Esophagus squamous epithelium (tissue), 5 donors: ENCODE results near the gene USH2A. TPM values are rescaled to one million over a fixed set of nuclear protein-coding genes. Genes with fewer than 3 reads are reported as not detected.

Experiments
- DNase-seq: peaks from one replicate; lab custom pipeline; 2025; lab: John Stamatoyannopoulos, UW
- H3K27ac ChIP-seq, 4 donors: fragments of 200-600 bp; sonication (generic); one replicate each; pipeline ENCODE4 v1.5.1; 2016 to 2019; ENCODE audit warnings: mild to moderate bottlenecking in 1 of 4
- H3K27me3 ChIP-seq, 4 donors: fragments of 200-600 bp; sonication (generic); 1 replicate in 3 of 4; 2 replicates in 1 of 4; pipeline versions ENCODE4 v1.5.1 to v1.6.0; 2017 to 2021; ENCODE audit warnings: antibody characterized with exemption in 1 of 4
- H3K36me3 ChIP-seq, 3 donors: fragments of 200-600 bp; sonication (generic); one replicate each; pipeline ENCODE4 v1.5.1; 2016 to 2019
- H3K4me1 ChIP-seq, 3 donors: fragments of 200-600 bp; sonication (generic); one replicate each; pipeline ENCODE4 v1.5.1; 2017 to 2019
- H3K4me3 ChIP-seq, 4 donors: fragments of 200-600 bp; sonication (generic); 1 replicate in 3 of 4; 2 replicates in 1 of 4; pipeline ENCODE4 v1.5.1; 2016 to 2019; ENCODE audit warnings: mild to moderate bottlenecking in 2 of 4, moderate library complexity in 1 of 4
- H3K9me3 ChIP-seq, 3 donors: fragments of 200-600 bp; sonication (generic); one replicate each; pipeline ENCODE4 v1.5.1; 2016 to 2019
- CTCF ChIP-seq, 6 experiments: fragments of 450-650 bp in 4 of 6; fragments of 200-600 bp in 2 of 6; sonication (generic) in 2 of 6; IDR thresholded peaks; one replicate each; pipeline ENCODE4 v1.5.1; 2016 to 2019; ENCODE audit warnings: antibody characterized with exemption in 6 of 6, mild to moderate bottlenecking in 4 of 6, moderate library complexity in 4 of 6
- POLR2A ChIP-seq, 4 donors: fragments of 450-650 bp; IDR thresholded peaks; one replicate each; pipeline ENCODE4 v1.6.1; 2017; ENCODE audit warnings: antibody characterized with exemption in 4 of 4, mild to moderate bottlenecking in 4 of 4, moderate library complexity in 3 of 4
- WGBS, 2 donors: methylation state at CpG; one replicate each; pipeline ENCODE4 v1.1.5; 2018; 5-methylcytosine and 5-hydroxymethylcytosine counted together
- intact Hi-C: fragments of 100-400 bp; cut with DNase I; formaldehyde crosslinking; loops from one replicate; pipeline ENCODE4 v1.15.0; 2022
- total RNA-seq, 4 donors: library from RNA; depleted of rRNA; stranded (reverse); fragments of >200 nt; gene quantifications; one replicate each; pipeline ENCODE4 v1.1.0, GENCODE V29; 2016
- donor health status: DM: yes; HTN: yes; CAD: no.

Gene USH2A
- total RNA-seq, 4 donors from 2014 or later, result under 0.01 TPM; not detected in 3

- no peaks in the 10 kb centered on the region for H3K36me3 ChIP-seq
- DNase-seq, result no peak
- peaks cover 0 to 2% (median 0%) of the 10 kb centered on the region in 4 donors for H3K27me3 ChIP-seq
- no peaks in the 10 kb centered on the region for H3K9me3 ChIP-seq
- 68 to 72% methylated on average over 4 of the region's 4 CpGs for WGBS, 2 donors
- H3K4me3 ChIP-seq, result no peak overlapping the region
- H3K27ac ChIP-seq, result no peak overlapping the region
- TF ChIP-seq CTCF (IDR thresholded peaks at IDR 0.05) (no peak), POLR2A (IDR thresholded peaks at IDR 0.05) (no peak)
- no peaks in the 10 kb centered on the region for H3K4me1 ChIP-seq
- intact Hi-C loops, result no loop called here
These were observed 749.3 kb downstream of the USH2A start for GRCh38 chr1:215673943-215674342.

- Histone ChIP-seq H3K27ac (no peak overlapping the region), H3K4me1 (no peaks in the 10 kb centered on the region), H3K27me3 (no peaks in the 10 kb centered on the region), H3K36me3 (no peaks in the 10 kb centered on the region), H3K4me3 (no peak overlapping the region), H3K9me3 (no peaks in the 10 kb centered on the region)
- intact Hi-C loops, result no loop called here
- TF ChIP-seq POLR2A (IDR thresholded peaks at IDR 0.05) (no peak), CTCF (IDR thresholded peaks at IDR 0.05) (no peak)
- WGBS, 2 donors, result 60 to 85% methylated on average over 2 of the region's 2 CpGs
- DNase-seq, result no peak
These were observed 750.8 kb downstream of the USH2A start for GRCh38 chr1:215672482-215672881.

- no peaks in the 10 kb centered on the region for H3K27me3 ChIP-seq
- no peak overlapping the region for H3K4me3 ChIP-seq
- no peak overlapping the region for H3K27ac ChIP-seq
- no peaks in the 10 kb centered on the region for H3K36me3 ChIP-seq
- DNase-seq, result no peak
- no peaks in the 10 kb centered on the region for H3K9me3 ChIP-seq
- TF ChIP-seq CTCF (IDR thresholded peaks at IDR 0.05), result no peak
- no peak for TF ChIP-seq POLR2A (IDR thresholded peaks at IDR 0.05)
- WGBS, 2 donors, result 16 to 21% methylated on average over 4 of the region's 4 CpGs
- intact Hi-C loops, result no loop called here
- no peaks in the 10 kb centered on the region for H3K4me1 ChIP-seq
These were observed 753.3 kb downstream of the USH2A start for GRCh38 chr1:215669806-215670491.

GRCh38 chr1:215667761-215668160 lies 755.5 kb downstream of the USH2A start:
- no peak for DNase-seq
- no peak for TF ChIP-seq POLR2A (IDR thresholded peaks at IDR 0.05)
- no peak for TF ChIP-seq CTCF (IDR thresholded peaks at IDR 0.05)
- Histone ChIP-seq H3K4me3 (no peak overlapping the region), H3K27me3 (no peaks in the 10 kb centered on the region), H3K36me3 (no peaks in the 10 kb centered on the region), H3K27ac (no peak overlapping the region), H3K4me1 (no peaks in the 10 kb centered on the region), H3K9me3 (no peaks in the 10 kb centered on the region)
- intact Hi-C loops, result no loop called here
- WGBS, 2 donors, result 73 to 82% methylated on average over 2 of the region's 2 CpGs

- no peaks in the 10 kb centered on the region for H3K9me3 ChIP-seq
- H3K36me3 ChIP-seq, result no peaks in the 10 kb centered on the region
- H3K4me1 ChIP-seq, result no peaks in the 10 kb centered on the region
- intact Hi-C loops, result no loop called here
- no peaks in the 10 kb centered on the region for H3K27me3 ChIP-seq
- DNase-seq, result no peak
- WGBS, 2 donors, result 25 to 78% methylated on average over 2 to 4 of the region's 4 CpGs
- H3K4me3 ChIP-seq, result no peak overlapping the region
- H3K27ac ChIP-seq, result no peak overlapping the region
- TF ChIP-seq CTCF (IDR thresholded peaks at IDR 0.05) (no peak), POLR2A (IDR thresholded peaks at IDR 0.05) (no peak)
These were observed 758.0 kb downstream of the USH2A start for GRCh38 chr1:215665215-215665614.
